Endometrial microvascular endothelial cells (primary cell): Measurements from ENCODE around the gene ADM5. TPM values are rescaled to one million over a fixed set of nuclear protein-coding genes. Genes with fewer than 3 reads are reported as not detected.

Experiments
- in situ Hi-C: cut with HindIII; loops from 2 replicates; pipeline ENCODE4 v1.10.0; 2017; ENCODE audit warnings: low sequenced_read_pairs, low pct_unique_long_range_greater_than_20kb; ENCODE audit errors: inconsistent ontology term
- total RNA-seq: library from RNA; depleted of rRNA; stranded (reverse); fragments of >200 nt; gene quantifications from one replicate; pipeline ENCODE4 v1.2.3, GENCODE V29; 2015; ENCODE audit errors: inconsistent ontology term

The ADM5 gene
- total RNA-seq, 1 donor from 2014 or later, result not detected

- in situ Hi-C loops, result no loop called here
Observed at GRCh38 chr19:49677901-49678674, 11.3 kb upstream of the ADM5 start.

- in situ Hi-C loops, result no loop called here
Observed at GRCh38 chr19:49678985-49679770, 10.2 kb upstream of the ADM5 start.

- in situ Hi-C loops, result no loop called here
Observed at GRCh38 chr19:49679771-49680413, 9.5 kb upstream of the ADM5 start.

- in situ Hi-C loops, result no loop called here
Observed at GRCh38 chr19:49680421-49681351, 8.7 kb upstream of the ADM5 start.

- in situ Hi-C loops, result no loop called here
Observed at GRCh38 chr19:49681830-49682229, 7.6 kb upstream of the ADM5 start.

- in situ Hi-C loops, result no loop called here
Observed at GRCh38 chr19:49682274-49682673, 7.1 kb upstream of the ADM5 start.

- in situ Hi-C loops, result no loop called here
Observed at GRCh38 chr19:49683814-49684250, 5.6 kb upstream of the ADM5 start.

- in situ Hi-C loops, result no loop called here
Observed at GRCh38 chr19:49684251-49684982, 5.0 kb upstream of the ADM5 start.

- in situ Hi-C loops, result no loop called here
Observed at GRCh38 chr19:49684983-49685553, 4.3 kb upstream of the ADM5 start.

- in situ Hi-C loops, result no loop called here
Observed at GRCh38 chr19:49685845-49686332, 3.5 kb upstream of the ADM5 start.

- in situ Hi-C loops, result no loop called here
Observed at GRCh38 chr19:49686503-49687088, 2.8 kb upstream of the ADM5 start.

- in situ Hi-C loops, result no loop called here
Observed at GRCh38 chr19:49687150-49687549, 2.2 kb upstream of the ADM5 start.

GRCh38 chr19:49687566-49688316 lies 1.7 kb upstream of the ADM5 start:
- in situ Hi-C loops, result no loop called here

- in situ Hi-C loops, result no loop called here
Observed at GRCh38 chr19:49688531-49689132, 762 bp upstream of the ADM5 start.

- in situ Hi-C loops, result no loop called here
Observed at GRCh38 chr19:49690079-49690655, 773 bp downstream of the ADM5 start.

GRCh38 chr19:49690656-49691242 lies 1.4 kb downstream of the ADM5 start, which contains the start of gene CPT1C:
Gene CPT1C (plus strand): TSS chr19:49691116. CDS start chr19:49692253, 1,137 bp downstream.
- in situ Hi-C loops, result no loop called here
